HEK293 (cell line): ENCODE results near the gene METTL3.

Experiments
- CTCF ChIA-PET: fragments of 350-600 bp; formaldehyde crosslinking; extraction: SDS; loops from one replicate; lab custom pipeline; 2021; ENCODE audit warnings: antibody characterized with exemption; lab: Yijun Ruan, JAX
- POLR2A ChIA-PET: fragments of 300-600 bp; formaldehyde crosslinking; extraction: SDS; loops from one replicate; lab custom pipeline; 2020; ENCODE audit warnings: antibody characterized with exemption, inconsistent platforms; lab: Yijun Ruan, JAX
- H3K27ac ChIP-seq: fragments of 200-500 bp; sonication (Bioruptor generic); 2 replicates; pipeline ENCODE4 v1.5.1; 2014; ENCODE audit warnings: low read depth, low read length, control low read depth, inconsistent platforms; ENCODE audit errors: extremely low read depth
- H3K36me3 ChIP-seq, 2 experiments: fragments of 200-500 bp in 1 of 2; sonication (Bioruptor generic) in 1 of 2; 1 replicate in 1 of 2; 2 replicates in 1 of 2; pipeline ENCODE4 v1.5.1; 2014 to 2017; ENCODE audit warnings: inconsistent platforms in 2 of 2, low read length in 2 of 2; ENCODE audit not compliant: control insufficient read depth in 2 of 2, insufficient read depth in 1 of 2
- H3K4me1 ChIP-seq: fragments of 200-500 bp; sonication (Bioruptor generic); 2 replicates; pipeline ENCODE4 v1.5.1; 2014; ENCODE audit warnings: mild to moderate bottlenecking, low read length, inconsistent platforms; ENCODE audit not compliant: control insufficient read depth, insufficient read depth
- H3K4me3 ChIP-seq: 2 replicates; pipeline ENCODE4 v1.5.1; 2011; ENCODE audit warnings: low read depth, mild to moderate bottlenecking, control low read depth, low read length, moderate library complexity
- H3K9me3 ChIP-seq: fragments of 200-500 bp; sonication (Bioruptor generic); 2 replicates; pipeline ENCODE4 v1.5.1; 2014; ENCODE audit warnings: low read depth, low read length, inconsistent platforms; ENCODE audit not compliant: control insufficient read depth, insufficient read depth
- EGR2 ChIP-seq: fragments of 450-650 bp; formaldehyde crosslinking; IDR thresholded peaks from 2 replicates; pipeline ENCODE4 v1.5.1; 2016; ENCODE audit warnings: low read depth, missing biosample characterization, missing genetic modification characterization
- GLI2 ChIP-seq: fragments of 450-650 bp; formaldehyde crosslinking; IDR thresholded peaks from 2 replicates; pipeline ENCODE4; 2017; ENCODE audit warnings: missing biosample characterization, missing genetic modification characterization, low read depth, borderline replicate concordance
- REPIN1 ChIP-seq: fragments of 450-650 bp; formaldehyde crosslinking; IDR thresholded peaks from 2 replicates; pipeline ENCODE4 v1.5.1; 2017; ENCODE audit warnings: missing biosample characterization, missing genetic modification characterization, low read depth
- SP7 ChIP-seq: fragments of 450-650 bp; formaldehyde crosslinking; IDR thresholded peaks from 2 replicates; pipeline ENCODE4 v1.5.1; 2016; ENCODE audit warnings: missing biosample characterization, missing genetic modification characterization
- ZFHX2 ChIP-seq: fragments of 450-650 bp; formaldehyde crosslinking; conservative IDR thresholded peaks from 2 replicates; pipeline ENCODE4 v1.5.1; 2016; ENCODE audit warnings: missing biosample characterization, missing genetic modification characterization
- ZFP69B ChIP-seq: fragments of 450-650 bp; formaldehyde crosslinking; IDR thresholded peaks from 2 replicates; pipeline ENCODE4 v1.5.1; 2016; ENCODE audit warnings: missing biosample characterization, missing genetic modification characterization
- ZNF175 ChIP-seq: fragments of 450-650 bp; formaldehyde crosslinking; IDR thresholded peaks from 2 replicates; pipeline ENCODE4 v1.5.1; 2016; ENCODE audit warnings: missing biosample characterization, missing genetic modification characterization
- ZNF223 ChIP-seq: fragments of 450-650 bp; formaldehyde crosslinking; IDR thresholded peaks from 2 replicates; pipeline ENCODE4 v1.5.1; 2016; ENCODE audit warnings: missing biosample characterization, missing genetic modification characterization
- ZNF266 ChIP-seq: fragments of 450-650 bp; formaldehyde crosslinking; IDR thresholded peaks from 2 replicates; pipeline ENCODE4 v1.5.1; 2016; ENCODE audit warnings: missing biosample characterization, missing genetic modification characterization, low read depth
- ZNF274 ChIP-seq, 2 experiments: fragments of 200-500 bp in 1 of 2; fragments of 450-650 bp in 1 of 2; sonication (Bioruptor generic) in 1 of 2; formaldehyde crosslinking in 1 of 2; IDR thresholded peaks; 2 replicates each; pipeline versions ENCODE4 v1.5.1 to v1.6.1; 2014 to 2016; ENCODE audit warnings: borderline replicate concordance in 1 of 2, inconsistent platforms in 1 of 2, low read length in 1 of 2, missing biosample characterization in 1 of 2, missing genetic modification characterization in 1 of 2
- ZNF324 ChIP-seq: fragments of 450-650 bp; formaldehyde crosslinking; IDR thresholded peaks from 2 replicates; pipeline ENCODE4 v1.5.1; 2016; ENCODE audit warnings: missing biosample characterization, missing genetic modification characterization
- ZNF341 ChIP-seq: fragments of 450-650 bp; formaldehyde crosslinking; IDR thresholded peaks from 2 replicates; pipeline ENCODE4; 2016; ENCODE audit warnings: low read depth, missing biosample characterization, missing genetic modification characterization
- ZNF501 ChIP-seq: fragments of 450-650 bp; formaldehyde crosslinking; IDR thresholded peaks from 2 replicates; pipeline ENCODE4 v1.5.1; 2016; ENCODE audit warnings: missing biosample characterization, missing genetic modification characterization
- ZNF585B ChIP-seq: fragments of 450-650 bp; formaldehyde crosslinking; IDR thresholded peaks from 2 replicates; pipeline ENCODE4 v1.5.1; 2016; ENCODE audit warnings: missing biosample characterization, missing genetic modification characterization
- ZNF610 ChIP-seq: fragments of 450-650 bp; formaldehyde crosslinking; IDR thresholded peaks from 2 replicates; pipeline ENCODE4 v1.5.1; 2016; ENCODE audit warnings: missing biosample characterization, missing genetic modification characterization, borderline replicate concordance
- ZNF626 ChIP-seq: fragments of 450-650 bp; sonication (Bioruptor Pico); formaldehyde crosslinking; IDR thresholded peaks from 2 replicates; pipeline ENCODE4 v1.5.1; 2018; ENCODE audit warnings: missing biosample characterization, missing genetic modification characterization, inconsistent platforms
- ZNF629 ChIP-seq: fragments of 450-650 bp; formaldehyde crosslinking; IDR thresholded peaks from 2 replicates; pipeline ENCODE4 v1.5.1; 2017; ENCODE audit warnings: missing biosample characterization, missing genetic modification characterization
- ZNF707 ChIP-seq: fragments of 450-650 bp; formaldehyde crosslinking; IDR thresholded peaks from 2 replicates; pipeline ENCODE4 v1.5.1; 2016; ENCODE audit warnings: missing biosample characterization, missing genetic modification characterization
- ZNF776 ChIP-seq: fragments of 450-650 bp; formaldehyde crosslinking; IDR thresholded peaks from 2 replicates; pipeline ENCODE4 v1.5.0; 2017; ENCODE audit warnings: missing biosample characterization, missing genetic modification characterization, borderline replicate concordance
- ZNF792 ChIP-seq: fragments of 450-650 bp; formaldehyde crosslinking; IDR thresholded peaks from 2 replicates; pipeline ENCODE4 v1.5.1; 2016; ENCODE audit warnings: missing biosample characterization, missing genetic modification characterization
- ZNF837 ChIP-seq: fragments of 450-650 bp; formaldehyde crosslinking; IDR thresholded peaks from 2 replicates; pipeline ENCODE4 v1.5.1; 2016; ENCODE audit warnings: missing biosample characterization, missing genetic modification characterization
- TF ChIP-seq, protein P1 (sequence below): fragments of 450-650 bp; formaldehyde crosslinking; IDR thresholded peaks from 2 replicates; pipeline ENCODE4 v1.5.1; 2016; ENCODE audit warnings: missing biosample characterization, missing genetic modification characterization
- TF ChIP-seq, protein P2 (sequence below): fragments of 450-650 bp; formaldehyde crosslinking; IDR thresholded peaks from 2 replicates; pipeline ENCODE4 v1.5.1; 2016; ENCODE audit warnings: missing biosample characterization, missing genetic modification characterization
- TF ChIP-seq, protein P3 (sequence below): fragments of 450-650 bp; formaldehyde crosslinking; IDR thresholded peaks from 2 replicates; pipeline ENCODE4 v1.5.0; 2017; ENCODE audit warnings: missing biosample characterization, missing genetic modification characterization, borderline replicate concordance

The METTL3 gene

DNA sequence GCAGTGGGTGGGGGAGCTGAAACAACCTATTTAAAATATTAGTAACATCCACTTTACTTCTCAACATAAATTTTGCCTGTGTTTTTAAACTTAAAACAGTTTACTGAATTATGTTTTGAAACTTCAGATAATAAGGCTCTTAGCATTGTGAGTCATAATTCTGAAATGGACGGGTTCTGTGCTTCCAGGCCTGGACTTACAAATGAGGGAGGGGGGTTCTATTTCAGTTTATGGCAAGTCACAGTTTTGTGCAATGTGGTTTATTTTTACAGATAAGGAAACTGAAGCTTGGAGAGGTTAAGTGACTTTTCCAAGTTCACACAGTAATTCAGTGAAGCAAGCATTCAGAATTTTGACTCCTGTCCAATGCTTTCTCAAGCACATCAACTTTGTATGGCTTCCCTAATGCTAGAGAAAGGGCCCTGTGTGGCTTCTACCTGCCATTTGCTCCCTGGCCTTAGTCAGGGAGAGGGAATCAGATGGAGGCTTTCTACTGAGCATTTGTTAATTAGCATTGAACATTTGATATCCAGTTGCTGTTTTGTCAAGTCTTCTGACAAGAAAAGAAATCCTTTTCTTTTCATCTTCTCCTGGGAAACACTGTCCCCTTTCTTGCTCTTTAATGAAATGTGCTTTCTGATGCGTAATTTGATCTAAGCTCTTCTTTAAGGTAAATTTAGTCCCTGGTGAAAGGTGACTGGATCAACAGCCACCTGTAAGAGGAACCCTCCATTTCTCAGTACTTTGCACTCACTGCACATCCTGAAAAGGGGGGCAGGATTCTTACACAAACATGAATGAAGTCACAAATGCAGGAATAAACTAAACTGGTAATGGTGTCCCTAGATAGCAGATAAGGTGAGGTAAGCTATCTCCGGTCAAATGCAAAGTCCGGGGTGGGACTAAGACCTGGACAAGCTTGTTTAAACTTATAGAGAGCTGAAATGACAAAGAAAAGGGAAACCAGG is 17.5 kb upstream of the METTL3 start (continued):
- TF ChIP-seq ZNF501 (tag by site-specific recombination) (no peak), ZNF837 (tag by site-specific recombination) (no peak), ZNF266 (tag by site-specific recombination) (no peak), ZNF776 (tag by site-specific recombination) (no peak), ZNF610 (tag by site-specific recombination) (no peak), SP7 (tag by site-specific recombination) (peak; percentile 21; the same call in 1 of the 2 replicates)

GRCh38 chr14:21527318-21527679 is 16.2 kb upstream of the METTL3 start:
- peaks cover 17% of the 10 kb centered on the region for H3K4me1 ChIP-seq
- peaks cover 3 to 27% of the 10 kb centered on the region in 2 experiments; a peak in 2 of 3 replicates for H3K36me3 ChIP-seq
- ChIA-PET CTCF (interaction anchor here (2.0 kb wide), 1 partner anchor 32 kb away, joined by 7 read pairs; no protein-coding TSS in a partner anchor), POLR2A (interaction anchor here (0.6 to 2.1 kb wide), 3 partner anchors 30 to 143 kb away, joined by 5 to 9 read pairs (median 5); no protein-coding TSS in a partner anchor)
- H3K9me3 ChIP-seq: no peaks in the 10 kb centered on the region
- no peak for TF ChIP-seq ZNF223 (tag by site-specific recombination)
- TF ChIP-seq ZNF324 (tag by site-specific recombination): no peak
- TF ChIP-seq GLI2 (tag by site-specific recombination): no peak
- TF ChIP-seq ZNF274 (IDR thresholded peaks at IDR 0.05; ENCODE audit: low read length): no peak
- no peak for TF ChIP-seq ZNF274 (tag by site-specific recombination; IDR thresholded peaks at IDR 0.05; ENCODE audit: borderline replicate concordance)
- TF ChIP-seq ZNF175: no peak
- no peak overlapping the region for H3K27ac ChIP-seq
- no peak overlapping the region for H3K4me3 ChIP-seq

GRCh38 chr14:21526672-21527317 is 15.7 kb upstream of the METTL3 start:
- H3K36me3 ChIP-seq: peaks cover 3 to 32% of the 10 kb centered on the region in 2 experiments; a peak in 2 of 3 replicates
- ChIA-PET CTCF (interaction anchor here (0.6 to 2.0 kb wide), 5 partner anchors 23 to 1484 kb away, joined by 3 to 9 read pairs (median 3); no protein-coding TSS in a partner anchor), POLR2A (interaction anchor here (0.6 to 2.6 kb wide), 21 partner anchors 10 to 1184 kb away, joined by 3 to 71 read pairs (median 5); partner anchors contain the start of genes CHD8, METTL3, PARP2 and RAB2B)
- H3K9me3 ChIP-seq: no peaks in the 10 kb centered on the region
- H3K4me1 ChIP-seq: peaks cover 17% of the 10 kb centered on the region
- peak overlapping the region; percentile 66 for H3K27ac ChIP-seq
- H3K4me3 ChIP-seq: peak overlapping the region; percentile 81
- TF ChIP-seq ZNF792 (tag by site-specific recombination) (no peak), ZNF629 (no peak), ZNF341 (tag by site-specific recombination) (peak; percentile 95), ZNF585B (no peak), ZFHX2 (peak; percentile 22; the same call in 1 of the 2 replicates), ZFP69B (tag by site-specific recombination) (no peak), ZNF707 (tag by site-specific recombination) (no peak), ZNF626 (tag by site-specific recombination) (no peak), EGR2 (tag by site-specific recombination) (peak; percentile 51), REPIN1 (tag by site-specific recombination) (no peak)
- TF ChIP-seq, protein P1, sequence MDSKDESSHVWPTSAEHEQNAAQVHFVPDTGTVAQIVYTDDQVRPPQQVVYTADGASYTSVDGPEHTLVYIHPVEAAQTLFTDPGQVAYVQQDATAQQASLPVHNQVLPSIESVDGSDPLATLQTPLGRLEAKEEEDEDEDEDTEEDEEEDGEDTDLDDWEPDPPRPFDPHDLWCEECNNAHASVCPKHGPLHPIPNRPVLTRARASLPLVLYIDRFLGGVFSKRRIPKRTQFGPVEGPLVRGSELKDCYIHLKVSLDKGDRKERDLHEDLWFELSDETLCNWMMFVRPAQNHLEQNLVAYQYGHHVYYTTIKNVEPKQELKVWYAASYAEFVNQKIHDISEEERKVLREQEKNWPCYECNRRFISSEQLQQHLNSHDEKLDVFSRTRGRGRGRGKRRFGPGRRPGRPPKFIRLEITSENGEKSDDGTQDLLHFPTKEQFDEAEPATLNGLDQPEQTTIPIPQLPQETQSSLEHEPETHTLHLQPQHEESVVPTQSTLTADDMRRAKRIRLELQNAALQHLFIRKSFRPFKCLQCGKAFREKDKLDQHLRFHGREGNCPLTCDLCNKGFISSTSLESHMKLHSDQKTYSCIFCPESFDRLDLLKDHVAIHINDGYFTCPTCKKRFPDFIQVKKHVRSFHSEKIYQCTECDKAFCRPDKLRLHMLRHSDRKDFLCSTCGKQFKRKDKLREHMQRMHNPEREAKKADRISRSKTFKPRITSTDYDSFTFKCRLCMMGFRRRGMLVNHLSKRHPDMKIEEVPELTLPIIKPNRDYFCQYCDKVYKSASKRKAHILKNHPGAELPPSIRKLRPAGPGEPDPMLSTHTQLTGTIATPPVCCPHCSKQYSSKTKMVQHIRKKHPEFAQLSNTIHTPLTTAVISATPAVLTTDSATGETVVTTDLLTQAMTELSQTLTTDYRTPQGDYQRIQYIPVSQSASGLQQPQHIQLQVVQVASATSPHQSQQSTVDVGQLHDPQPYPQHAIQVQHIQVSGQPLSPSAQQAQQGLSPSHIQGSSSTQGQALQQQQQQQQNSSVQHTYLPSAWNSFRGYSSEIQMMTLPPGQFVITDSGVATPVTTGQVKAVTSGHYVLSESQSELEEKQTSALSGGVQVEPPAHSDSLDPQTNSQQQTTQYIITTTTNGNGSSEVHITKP: no peak
- TF ChIP-seq, protein P2, sequence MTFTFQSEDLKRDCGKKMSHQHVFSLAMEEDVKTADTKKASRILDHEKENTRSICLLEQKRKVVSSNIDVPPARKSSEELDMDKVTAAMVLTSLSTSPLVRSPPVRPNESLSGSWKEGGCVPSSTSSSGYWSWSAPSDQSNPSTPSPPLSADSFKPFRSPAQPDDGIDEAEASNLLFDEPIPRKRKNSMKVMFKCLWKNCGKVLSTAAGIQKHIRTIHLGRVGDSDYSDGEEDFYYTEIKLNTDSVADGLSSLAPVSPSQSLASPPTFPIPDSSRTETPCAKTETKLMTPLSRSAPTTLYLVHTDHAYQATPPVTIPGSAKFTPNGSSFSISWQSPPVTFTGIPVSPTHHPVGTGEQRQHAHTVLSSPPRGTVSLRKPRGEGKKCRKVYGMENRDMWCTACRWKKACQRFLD: no peak
- TF ChIP-seq, protein P3, sequence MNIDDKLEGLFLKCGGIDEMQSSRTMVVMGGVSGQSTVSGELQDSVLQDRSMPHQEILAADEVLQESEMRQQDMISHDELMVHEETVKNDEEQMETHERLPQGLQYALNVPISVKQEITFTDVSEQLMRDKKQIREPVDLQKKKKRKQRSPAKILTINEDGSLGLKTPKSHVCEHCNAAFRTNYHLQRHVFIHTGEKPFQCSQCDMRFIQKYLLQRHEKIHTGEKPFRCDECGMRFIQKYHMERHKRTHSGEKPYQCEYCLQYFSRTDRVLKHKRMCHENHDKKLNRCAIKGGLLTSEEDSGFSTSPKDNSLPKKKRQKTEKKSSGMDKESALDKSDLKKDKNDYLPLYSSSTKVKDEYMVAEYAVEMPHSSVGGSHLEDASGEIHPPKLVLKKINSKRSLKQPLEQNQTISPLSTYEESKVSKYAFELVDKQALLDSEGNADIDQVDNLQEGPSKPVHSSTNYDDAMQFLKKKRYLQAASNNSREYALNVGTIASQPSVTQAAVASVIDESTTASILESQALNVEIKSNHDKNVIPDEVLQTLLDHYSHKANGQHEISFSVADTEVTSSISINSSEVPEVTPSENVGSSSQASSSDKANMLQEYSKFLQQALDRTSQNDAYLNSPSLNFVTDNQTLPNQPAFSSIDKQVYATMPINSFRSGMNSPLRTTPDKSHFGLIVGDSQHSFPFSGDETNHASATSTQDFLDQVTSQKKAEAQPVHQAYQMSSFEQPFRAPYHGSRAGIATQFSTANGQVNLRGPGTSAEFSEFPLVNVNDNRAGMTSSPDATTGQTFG: no peak
